HepG2 (cell line): ENCODE data around the gene MEGF6. TPM values are rescaled to one million over a fixed set of nuclear protein-coding genes. Genes with fewer than 3 reads are reported as not detected.

ENCODE experiments used
- ATAC-seq: fragments of 200-7000 bp; cut with Tn5 transposase; 3 replicates; pipeline ENCODE4 v1.9.1; 2020; ENCODE audit warnings: mild to moderate bottlenecking, moderate library complexity
- BruUV-seq: library from RNA; stranded (reverse); fragments of 400-500 nt; replicated peaks from 2 replicates; lab custom pipeline; 2021; lab: Mats Ljungman, UMichigan
- CTCF ChIA-PET: fragments of 300-600 bp; formaldehyde crosslinking; extraction: SDS; loops from one replicate; lab custom pipeline; 2021; ENCODE audit warnings: low total read pairs, inconsistent platforms, low intra/inter-chr PET ratio; lab: Yijun Ruan, JAX
- POLR2A ChIA-PET: fragments of 350-600 bp; sonication (Branson Sonifier 250); formaldehyde crosslinking; loops from one replicate; lab custom pipeline; 2020; ENCODE audit warnings: antibody characterized with exemption, inconsistent platforms; lab: Yijun Ruan, JAX
- DNase-seq: peaks from one replicate; pipeline ENCODE4 v3.0.0-alpha.2; 2015; ENCODE audit warnings: low spot score
- FAIRE-seq: peaks from 3 replicates; lab custom pipeline; 2011; peaks lifted over from hg19 to GRCh38; lab: Jason Lieb, UNC
- H2AFZ ChIP-seq: one replicate; pipeline ENCODE4 v1.6.1; 2011; ENCODE audit warnings: low read length, inconsistent platforms
- H3K27ac ChIP-seq: fragments of 300-600 bp; 3 replicates; pipeline ENCODE4 v1.8.0; 2011; ENCODE audit warnings: mixed run types, mild to moderate bottlenecking, mixed read lengths, low read length, inconsistent platforms; ENCODE audit not compliant: insufficient read depth; ENCODE audit errors: extremely low read length
- H3K27me3 ChIP-seq, 2 experiments: fragments of 200-600 bp in 1 of 2; 2 replicates in 1 of 2; 3 replicates in 1 of 2; pipeline versions ENCODE4 v1.6.0 to v1.8.0; 2011; ENCODE audit warnings: low read length in 2 of 2, mild to moderate bottlenecking in 2 of 2, moderate library complexity in 2 of 2, inconsistent platforms in 1 of 2; ENCODE audit not compliant: insufficient read depth in 2 of 2, control insufficient read depth in 1 of 2
- H3K36me3 ChIP-seq, 2 experiments: fragments of 200-600 bp in 1 of 2; replicated peaks in 1 of 2; 2 replicates in 1 of 2; 3 replicates in 1 of 2; pipeline versions ENCODE4 v1.5.1 to v1.8.0; 2011; ENCODE audit warnings: low read length in 2 of 2, inconsistent platforms in 1 of 2; ENCODE audit not compliant: insufficient read depth in 2 of 2, control insufficient read depth in 1 of 2
- H3K4me1 ChIP-seq: 2 replicates; pipeline ENCODE4 v1.5.1; 2012; ENCODE audit warnings: low read length, inconsistent platforms; ENCODE audit not compliant: insufficient read depth
- H3K4me2 ChIP-seq: 2 replicates; pipeline ENCODE4 v1.6.0; 2011; ENCODE audit warnings: low read depth, low read length, inconsistent platforms
- H3K4me3 ChIP-seq, 3 experiments: fragments of 200-600 bp in 1 of 3; sonication (generic), shearing (Covaris generic) in 1 of 3; replicated peaks in 1 of 3; 2 replicates each; pipeline ENCODE4 v1.5.1; 2011 to 2016; ENCODE audit warnings: low read length in 3 of 3, inconsistent platforms in 2 of 3, low read depth in 2 of 3, mild to moderate bottlenecking in 2 of 3, control low read depth in 1 of 3, mixed read lengths in 1 of 3; ENCODE audit not compliant: insufficient read depth in 1 of 3
- H3K79me2 ChIP-seq: one replicate; pipeline ENCODE4 v1.6.1; 2011; ENCODE audit warnings: low read length, inconsistent platforms; ENCODE audit not compliant: insufficient read depth
- H3K9ac ChIP-seq: 2 replicates; pipeline ENCODE4 v1.6.0; 2011; ENCODE audit warnings: mild to moderate bottlenecking, low read depth, low read length, inconsistent platforms; ENCODE audit not compliant: insufficient read depth
- H3K9me3 ChIP-seq: 2 replicates; pipeline ENCODE4 v1.5.1; 2012; ENCODE audit warnings: mild to moderate bottlenecking, low read length
- H4K20me1 ChIP-seq: 2 replicates; pipeline ENCODE4 v1.6.0; 2011; ENCODE audit warnings: inconsistent platforms, mild to moderate bottlenecking, low read length, moderate library complexity; ENCODE audit not compliant: insufficient read depth
- EP300 ChIP-seq, 3 experiments: sonication (generic) in 1 of 3; formaldehyde crosslinking in 1 of 3; IDR thresholded peaks; 2 replicates each; pipeline versions ENCODE4 v1.5.1 to v1.6.1; 2011 to 2020; ENCODE audit warnings: low read depth in 2 of 3, low read length in 2 of 3, borderline replicate concordance in 1 of 3, improper control_type of control experiment in 1 of 3, mild to moderate bottlenecking in 1 of 3, missing genetic modification reagents in 1 of 3, moderate library complexity in 1 of 3
- FOXJ3 ChIP-seq: sonication (generic); formaldehyde crosslinking; IDR thresholded peaks from 2 replicates; pipeline ENCODE4 v1.4.0; 2020; ENCODE audit warnings: missing genetic modification reagents, mild to moderate bottlenecking, borderline replicate concordance
- HNF4G ChIP-seq, 2 experiments: sonication (generic) in 1 of 2; formaldehyde crosslinking in 1 of 2; IDR thresholded peaks; 2 replicates each; pipeline versions ENCODE4 v1.4.0 to v1.6.1; 2011 to 2020; ENCODE audit warnings: borderline replicate concordance in 2 of 2, low read depth in 2 of 2, mild to moderate bottlenecking in 2 of 2, low read length in 1 of 2, missing genetic modification reagents in 1 of 2, moderate library complexity in 1 of 2
- KDM4B ChIP-seq: sonication (generic); formaldehyde crosslinking; IDR thresholded peaks from 2 replicates; pipeline ENCODE4 v1.4.0; 2020; ENCODE audit warnings: missing genetic modification reagents
- KDM5B ChIP-seq: sonication (generic); formaldehyde crosslinking; IDR thresholded peaks from 2 replicates; pipeline ENCODE4 v1.4.0; 2020; ENCODE audit warnings: missing genetic modification reagents, mild to moderate bottlenecking, borderline replicate concordance
- NCOA2 ChIP-seq: sonication (generic); formaldehyde crosslinking; IDR thresholded peaks from 2 replicates; pipeline ENCODE4 v1.8.0; 2022; ENCODE audit warnings: inconsistent platforms
- NONO ChIP-seq, 2 experiments: fragments of 450-650 bp in 1 of 2; sonication (generic) in 1 of 2; formaldehyde crosslinking in 1 of 2; IDR thresholded peaks in 1 of 2; conservative IDR thresholded peaks in 1 of 2; 2 replicates each; pipeline versions ENCODE4 v1.6.1 to v1.8.0; 2017 to 2022; ENCODE audit warnings: mild to moderate bottlenecking in 1 of 2, missing genetic modification reagents in 1 of 2, moderate library complexity in 1 of 2
- POLR2A ChIP-seq, 2 experiments: IDR thresholded peaks; 2 replicates each; pipeline ENCODE4 v1.6.1; 2011; ENCODE audit warnings: low read depth in 2 of 2, low read length in 2 of 2, mild to moderate bottlenecking in 1 of 2, moderate library complexity in 1 of 2; ENCODE audit not compliant: insufficient read depth in 1 of 2
- RCOR2 ChIP-seq: IDR thresholded peaks from 2 replicates; pipeline ENCODE4 v1.6.1; 2016; ENCODE audit warnings: missing biosample characterization, missing genetic modification reagents
- SOX5 ChIP-seq: IDR thresholded peaks from 2 replicates; pipeline ENCODE4 v1.6.1; 2016; ENCODE audit warnings: borderline replicate concordance
- SOX6 ChIP-seq, 2 experiments: fragments of 450-650 bp in 1 of 2; sonication (generic) in 1 of 2; formaldehyde crosslinking in 1 of 2; IDR thresholded peaks; 2 replicates each; pipeline versions ENCODE4 v1.4.0 to v1.6.1; 2017 to 2020; ENCODE audit warnings: antibody characterized with exemption in 1 of 2, mild to moderate bottlenecking in 1 of 2, missing genetic modification reagents in 1 of 2
- SP140L ChIP-seq: sonication (generic); formaldehyde crosslinking; IDR thresholded peaks from 2 replicates; pipeline ENCODE4 v1.4.0; 2020; ENCODE audit warnings: missing genetic modification reagents, borderline replicate concordance
- ZFY ChIP-seq: sonication (generic); formaldehyde crosslinking; IDR thresholded peaks from 2 replicates; pipeline ENCODE4 v1.4.0; 2020; ENCODE audit warnings: missing genetic modification reagents
- ZNF33B ChIP-seq: sonication (generic); formaldehyde crosslinking; IDR thresholded peaks from 2 replicates; pipeline ENCODE4 v1.5.1; 2020; ENCODE audit warnings: mild to moderate bottlenecking, missing genetic modification reagents
- ZNF672 ChIP-seq: sonication (generic); formaldehyde crosslinking; IDR thresholded peaks from 2 replicates; pipeline ENCODE4 v1.8.1; 2022; ENCODE audit warnings: missing genetic modification reagents
- ZNF720 ChIP-seq: sonication (generic); formaldehyde crosslinking; IDR thresholded peaks from 2 replicates; pipeline ENCODE4 v1.4.0; 2020; ENCODE audit warnings: missing genetic modification reagents
- WGBS: methylation state at CpG from one replicate; pipeline ENCODE4 v1.1.6; 2017; ENCODE audit warnings: low lambda C conversion rate; 5-methylcytosine and 5-hydroxymethylcytosine counted together
- in situ Hi-C: cut with HindIII; loops from 2 replicates; pipeline ENCODE4 v1.10.0; 2017; ENCODE audit warnings: low pct_unique_long_range_greater_than_20kb; ENCODE audit not compliant: extremely low pct_ligation_motif_present
- intact Hi-C: fragments of 100-400 bp; cut with micrococcal nuclease; formaldehyde crosslinking; loops from one replicate; pipeline ENCODE4 v1.10.0; 2022; ENCODE audit not compliant: unreplicated experiment
- polyA plus RNA-seq, 8 experiments: library from polyadenylated mRNA; depleted of rRNA in 3 of 8; stranded (reverse) in 7 of 8; unstranded in 1 of 8; fragments of >200 nt; fragmentation: Illumina TruSeq in 4 of 8; extraction: Trizol in 4 of 8; gene quantifications; 2 replicates each; pipeline versions ENCODE4 v1.2.1 to v1.2.3, GENCODE V29; 2011 to 2016; ENCODE audit warnings: low read depth in 4 of 8, missing spikeins in 1 of 8, mixed read lengths in 1 of 8; ENCODE audit not compliant: insufficient read depth in 1 of 8
- total RNA-seq, 5 experiments: library from RNA; depleted of rRNA; stranded (reverse); fragments of >200 nt; fragmentation: Illumina TruSeq; extraction: Trizol; gene quantifications; 2 replicates each; pipeline ENCODE4 v1.2.3, GENCODE V29; 2016; ENCODE audit warnings: low read depth in 1 of 5
- TF ChIP-seq, protein P1 (sequence below): sonication (generic); formaldehyde crosslinking; IDR thresholded peaks from 2 replicates; pipeline ENCODE4 v1.5.0; 2020; ENCODE audit warnings: mild to moderate bottlenecking, missing genetic modification reagents, borderline replicate concordance
- TF ChIP-seq, protein P2 (sequence below): IDR thresholded peaks from 2 replicates; pipeline ENCODE4 v1.4.0; 2020; ENCODE audit warnings: mild to moderate bottlenecking, missing genetic modification reagents
- TF ChIP-seq, protein P3 (sequence below): IDR thresholded peaks from 2 replicates; pipeline ENCODE4 v1.6.1; 2012; ENCODE audit warnings: inconsistent platforms

MEGF6 gene
- total and polyA plus RNA-seq, 2 of the 13 experiments (the other 11 are each of a cell fraction or from before 2014, with no cell fraction given), result 1.9 TPM

DNA sequence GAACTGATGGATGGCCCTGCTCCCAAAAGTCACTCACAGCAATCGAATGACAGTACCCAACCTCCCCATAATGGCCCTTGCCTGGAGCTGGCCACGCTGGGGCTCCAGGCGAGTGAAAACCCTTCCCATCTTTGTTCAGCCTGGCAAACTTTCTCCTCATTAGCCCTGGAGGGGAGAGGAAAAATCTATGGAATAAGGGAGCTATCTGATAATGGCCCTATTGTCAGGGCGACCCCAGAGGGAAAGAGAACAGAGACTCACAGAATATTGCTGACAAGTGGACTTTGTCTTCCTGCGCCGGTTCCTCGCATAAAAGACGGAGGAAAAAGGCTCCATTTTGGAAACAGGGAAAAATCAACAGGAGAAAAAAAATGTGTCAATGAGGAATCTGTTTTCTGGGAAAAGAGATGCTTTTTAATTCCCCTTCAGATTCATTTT is 169.9 kb downstream of the MEGF6 start:
- peak; percentile 62 for DNase-seq
- Histone ChIP-seq H4K20me1 (no peaks in the 10 kb centered on the region), H3K4me1 (peaks cover 65% of the 10 kb centered on the region), H3K27me3 (peaks cover 3 to 13% of the 10 kb centered on the region in 2 experiments; a peak in 2 of 5 replicates), H3K4me3 (no peak overlapping the region), H2AFZ (no peak overlapping the region), H3K27ac (peak overlapping the region; percentile 6), H3K9ac (no peak overlapping the region), H3K36me3 (no peaks in the 10 kb centered on the region), H3K79me2 (no peaks in the 10 kb centered on the region), H3K9me3 (no peaks in the 10 kb centered on the region), H3K4me2 (peak overlapping the region; percentile 15)
- peak; percentile 41 for ATAC-seq
- CTCF ChIA-PET, result no interaction called here
- peak; percentile 42 for FAIRE-seq
- BruUV-seq, result no TSS peak
- in situ Hi-C loops (loop anchor here (5.0 kb wide), 1 partner anchor 41 kb away; no protein-coding TSS in a partner anchor), intact Hi-C loops (no loop called here)
- WGBS, result 14% methylated on average over 8 of the region's 8 CpGs
- POLR2A ChIA-PET, result interaction anchor here (1.0 kb wide), 1 partner anchor 11 kb away, joined by 4 read pairs; no protein-coding TSS in a partner anchor
- TF ChIP-seq KDM4B (CRISPR knock-in tag) (no peak), NONO (IDR thresholded peaks at IDR 0.05) (no peak), NONO (CRISPR knock-in tag; conservative IDR thresholded peaks at IDR 0.05) (no peak), ZNF672 (CRISPR knock-in tag) (no peak), ZNF720 (no peak), SP140L (no peak), ZFY (CRISPR knock-in tag) (no peak), POLR2A (IDR thresholded peaks at IDR 0.05; ENCODE audit: insufficient read depth in 1 of 2, low read depth in 2 of 2, low read length in 2 of 2) (no peak), RCOR2 (CRISPR knock-in tag) (no peak), KDM5B (CRISPR knock-in tag) (no peak), HNF4G (IDR thresholded peaks at IDR 0.05; ENCODE audit: borderline replicate concordance, low read depth, low read length) (peak; percentile 45; the same call in 1 of the 2 replicates), HNF4G (CRISPR knock-in tag; IDR thresholded peaks at IDR 0.05; ENCODE audit: borderline replicate concordance, low read depth) (no peak), ZNF33B (CRISPR knock-in tag) (no peak), FOXJ3 (CRISPR knock-in tag) (no peak), SOX5 (CRISPR knock-in tag) (peak; percentile 46; the same call in 1 of the 2 replicates), EP300 (IDR thresholded peaks at IDR 0.05; ENCODE audit: low read depth in 2 of 2, low read length in 2 of 2) (no peak), EP300 (CRISPR knock-in tag; IDR thresholded peaks at IDR 0.05; ENCODE audit: borderline replicate concordance) (no peak), NCOA2 (CRISPR knock-in tag) (no peak), SOX6 (IDR thresholded peaks at IDR 0.05) (no peak), SOX6 (CRISPR knock-in tag; IDR thresholded peaks at IDR 0.05) (peak; percentile 76)
- TF ChIP-seq, protein P1, sequence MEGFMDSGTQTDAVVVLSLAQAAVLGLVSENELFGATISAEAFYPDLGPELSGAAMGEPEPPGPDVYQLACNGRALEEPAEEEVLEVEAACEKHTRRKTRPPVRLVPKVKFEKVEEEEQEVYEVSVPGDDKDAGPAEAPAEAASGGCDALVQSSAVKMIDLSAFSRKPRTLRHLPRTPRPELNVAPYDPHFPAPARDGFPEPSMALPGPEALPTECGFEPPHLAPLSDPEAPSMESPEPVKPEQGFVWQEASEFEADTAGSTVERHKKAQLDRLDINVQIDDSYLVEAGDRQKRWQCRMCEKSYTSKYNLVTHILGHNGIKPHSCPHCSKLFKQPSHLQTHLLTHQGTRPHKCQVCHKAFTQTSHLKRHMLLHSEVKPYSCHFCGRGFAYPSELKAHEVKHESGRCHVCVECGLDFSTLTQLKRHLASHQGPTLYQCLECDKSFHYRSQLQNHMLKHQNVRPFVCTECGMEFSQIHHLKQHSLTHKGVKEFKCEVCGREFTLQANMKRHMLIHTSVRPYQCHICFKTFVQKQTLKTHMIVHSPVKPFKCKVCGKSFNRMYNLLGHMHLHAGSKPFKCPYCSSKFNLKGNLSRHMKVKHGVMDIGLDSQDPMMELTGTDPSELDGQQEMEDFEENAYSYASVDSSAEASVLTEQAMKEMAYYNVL, result 0 out of 2 replicates have a peak, but pooled peaks have one; percentile 29
- TF ChIP-seq, protein P2, sequence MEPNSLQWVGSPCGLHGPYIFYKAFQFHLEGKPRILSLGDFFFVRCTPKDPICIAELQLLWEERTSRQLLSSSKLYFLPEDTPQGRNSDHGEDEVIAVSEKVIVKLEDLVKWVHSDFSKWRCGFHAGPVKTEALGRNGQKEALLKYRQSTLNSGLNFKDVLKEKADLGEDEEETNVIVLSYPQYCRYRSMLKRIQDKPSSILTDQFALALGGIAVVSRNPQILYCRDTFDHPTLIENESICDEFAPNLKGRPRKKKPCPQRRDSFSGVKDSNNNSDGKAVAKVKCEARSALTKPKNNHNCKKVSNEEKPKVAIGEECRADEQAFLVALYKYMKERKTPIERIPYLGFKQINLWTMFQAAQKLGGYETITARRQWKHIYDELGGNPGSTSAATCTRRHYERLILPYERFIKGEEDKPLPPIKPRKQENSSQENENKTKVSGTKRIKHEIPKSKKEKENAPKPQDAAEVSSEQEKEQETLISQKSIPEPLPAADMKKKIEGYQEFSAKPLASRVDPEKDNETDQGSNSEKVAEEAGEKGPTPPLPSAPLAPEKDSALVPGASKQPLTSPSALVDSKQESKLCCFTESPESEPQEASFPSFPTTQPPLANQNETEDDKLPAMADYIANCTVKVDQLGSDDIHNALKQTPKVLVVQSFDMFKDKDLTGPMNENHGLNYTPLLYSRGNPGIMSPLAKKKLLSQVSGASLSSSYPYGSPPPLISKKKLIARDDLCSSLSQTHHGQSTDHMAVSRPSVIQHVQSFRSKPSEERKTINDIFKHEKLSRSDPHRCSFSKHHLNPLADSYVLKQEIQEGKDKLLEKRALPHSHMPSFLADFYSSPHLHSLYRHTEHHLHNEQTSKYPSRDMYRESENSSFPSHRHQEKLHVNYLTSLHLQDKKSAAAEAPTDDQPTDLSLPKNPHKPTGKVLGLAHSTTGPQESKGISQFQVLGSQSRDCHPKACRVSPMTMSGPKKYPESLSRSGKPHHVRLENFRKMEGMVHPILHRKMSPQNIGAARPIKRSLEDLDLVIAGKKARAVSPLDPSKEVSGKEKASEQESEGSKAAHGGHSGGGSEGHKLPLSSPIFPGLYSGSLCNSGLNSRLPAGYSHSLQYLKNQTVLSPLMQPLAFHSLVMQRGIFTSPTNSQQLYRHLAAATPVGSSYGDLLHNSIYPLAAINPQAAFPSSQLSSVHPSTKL (CRISPR knock-in tag), result peak; percentile 14; the same call in 1 of the 2 replicates
- TF ChIP-seq, protein P3, sequence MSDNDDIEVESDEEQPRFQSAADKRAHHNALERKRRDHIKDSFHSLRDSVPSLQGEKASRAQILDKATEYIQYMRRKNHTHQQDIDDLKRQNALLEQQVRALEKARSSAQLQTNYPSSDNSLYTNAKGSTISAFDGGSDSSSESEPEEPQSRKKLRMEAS, result no peak
